NCI-H128 (cell line): ENCODE results near the gene SLC52A1.
"Not testable (repeated sequence)": the region's sequence is repeated elsewhere in the genome, so short reads cannot be mapped to it uniquely, and the experiment has no call there.

ENCODE experiments used
- DNase-seq: peaks from one replicate; lab custom pipeline; 2025; ENCODE audit not compliant: unreplicated experiment; lab: John Stamatoyannopoulos, UW

SLC52A1 gene

DNA sequence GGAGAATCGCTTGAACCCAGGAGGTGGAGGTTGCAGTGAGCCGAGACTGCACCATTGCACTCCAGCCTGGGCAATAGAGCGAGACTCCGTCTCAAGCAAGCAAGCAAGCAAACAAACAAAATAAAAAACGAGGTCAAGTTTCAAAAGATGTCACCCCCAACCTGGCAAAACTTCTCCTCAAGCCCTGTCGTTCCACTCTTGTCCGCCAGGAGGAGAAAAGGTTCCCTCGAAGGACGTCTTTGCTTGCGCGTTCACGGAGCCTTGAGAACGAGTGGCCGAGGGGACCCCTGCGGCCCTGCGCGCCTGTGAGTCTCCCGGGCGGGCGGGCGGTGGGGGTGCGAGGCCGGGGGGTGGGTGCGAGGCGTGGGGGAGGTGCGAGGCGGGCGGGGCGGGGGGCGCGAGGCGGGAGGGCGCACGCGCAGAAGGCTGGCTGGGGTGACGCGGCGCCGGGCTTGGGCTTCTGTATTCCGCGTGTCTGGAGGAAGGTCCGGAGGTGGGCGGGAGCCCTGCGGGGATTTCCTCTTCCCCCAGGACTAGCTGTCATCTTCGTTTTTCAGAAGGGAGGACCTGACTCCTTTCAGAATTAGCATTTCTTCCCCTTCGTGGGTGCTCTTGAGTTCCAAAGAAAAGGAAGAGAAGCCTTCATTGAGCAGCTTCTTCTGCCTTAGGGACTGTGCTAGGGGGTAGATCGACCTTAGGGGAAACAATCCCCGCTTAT is 3.7 kb downstream of the SLC52A1 start:
- peak; percentile 24 for DNase-seq

DNA sequence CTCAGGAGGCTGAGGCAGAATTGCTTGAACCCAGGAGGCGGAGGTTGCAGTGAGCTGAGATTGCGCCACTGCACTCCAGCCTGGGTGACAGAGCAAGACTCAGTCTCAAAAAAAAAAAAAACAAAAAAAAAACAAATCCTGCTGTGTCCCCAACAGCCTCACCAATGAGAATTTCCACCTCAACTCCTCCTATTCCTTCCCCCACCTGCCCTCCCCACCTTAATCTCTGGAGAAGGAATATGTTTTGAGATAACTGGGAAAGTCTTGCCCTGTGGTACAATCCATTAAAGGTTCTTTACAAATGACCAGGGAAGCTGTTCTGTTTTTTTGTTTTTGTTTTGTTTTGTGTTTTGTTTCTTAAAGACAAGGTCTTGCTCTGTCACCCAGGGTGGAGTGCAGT is 5.1 kb downstream of the SLC52A1 start:
- DNase-seq = not testable (repeated sequence)

DNA sequence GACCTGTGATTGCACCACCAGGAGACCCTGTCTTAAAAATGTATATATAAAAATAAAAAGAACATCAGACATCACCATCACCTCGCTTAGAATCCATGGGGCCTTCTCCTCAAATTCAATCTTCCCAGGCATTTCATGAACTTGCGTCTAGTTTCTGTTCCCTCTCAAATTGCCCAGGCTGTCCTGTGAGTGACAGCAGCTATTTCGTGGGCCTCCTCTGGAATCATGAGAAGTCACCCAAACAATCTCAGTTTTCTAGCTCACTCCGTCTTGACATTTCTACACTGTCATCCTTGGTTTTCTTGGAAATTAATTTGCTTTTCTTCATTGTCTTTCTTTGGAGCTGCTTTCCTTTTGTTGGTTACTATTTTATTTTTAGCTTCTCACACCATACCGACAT is 7.3 kb downstream of the SLC52A1 start:
- DNase-seq = no peak

DNA sequence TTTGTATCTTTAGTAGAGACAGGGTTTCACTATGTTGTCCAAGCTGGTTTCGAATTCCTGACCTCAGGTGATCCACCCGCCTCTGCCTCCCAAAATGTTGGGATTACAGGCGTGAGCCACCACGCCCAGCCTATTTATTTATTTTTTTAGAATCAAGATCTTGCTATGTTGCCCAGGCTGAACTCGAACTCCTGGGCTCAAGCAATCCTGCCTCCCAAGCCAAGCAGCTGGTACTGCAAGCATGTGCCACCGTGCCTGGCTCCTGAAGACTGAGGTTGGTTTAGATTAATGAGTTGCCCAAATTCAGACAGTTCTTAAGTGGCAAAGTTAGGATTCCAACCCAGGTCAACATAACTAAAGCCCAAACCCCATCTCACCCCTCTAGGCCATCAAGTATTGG is 7.9 kb downstream of the SLC52A1 start:
- no peak for DNase-seq

DNA sequence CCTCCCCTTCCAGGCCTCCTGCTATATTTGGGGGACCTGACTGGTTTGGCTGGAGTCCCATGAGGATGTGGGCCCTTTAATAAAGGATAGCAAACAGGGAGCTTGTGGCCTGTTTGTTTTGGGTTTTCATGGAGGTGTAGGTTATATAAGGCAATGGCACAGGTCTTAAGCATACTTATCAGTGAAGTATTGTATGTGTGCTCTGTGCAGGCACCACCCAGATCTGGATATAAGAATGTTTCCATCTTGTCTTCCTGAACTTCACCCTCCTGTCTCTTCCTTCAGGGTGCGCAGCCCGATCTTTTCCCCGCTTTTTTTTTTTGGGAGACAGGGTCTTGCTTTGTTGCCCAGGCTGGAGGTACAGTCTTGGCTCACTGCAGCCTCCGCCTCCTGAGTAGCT is 10.6 kb downstream of the SLC52A1 start:
- no peak for DNase-seq

DNA sequence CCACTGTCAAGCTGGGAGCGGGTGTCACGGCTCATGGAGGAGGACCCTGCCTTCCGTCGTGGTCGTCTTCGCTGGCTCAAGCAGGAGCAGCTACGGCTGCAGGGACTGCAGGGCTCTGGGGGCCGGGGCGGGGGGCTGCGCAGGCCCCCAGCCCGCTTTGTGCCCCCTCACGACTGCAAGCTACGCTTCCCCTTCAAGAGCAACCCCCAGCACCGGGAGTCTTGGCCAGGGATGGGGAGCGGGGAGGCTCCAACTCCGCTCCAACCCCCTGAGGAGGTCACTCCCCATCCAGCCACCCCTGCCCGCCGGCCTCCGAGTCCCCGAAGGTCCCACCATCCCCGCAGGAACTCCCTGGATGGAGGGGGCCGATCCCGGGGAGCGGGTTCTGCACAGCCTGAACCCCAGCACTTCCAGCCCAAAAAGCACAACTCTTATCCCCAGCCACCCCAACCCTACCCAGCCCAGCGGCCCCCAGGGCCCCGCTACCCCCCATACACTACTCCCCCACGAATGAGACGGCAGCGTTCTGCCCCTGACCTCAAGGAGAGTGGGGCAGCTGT is 11.6 kb downstream of the SLC52A1 start:
- DNase-seq = no peak

DNA sequence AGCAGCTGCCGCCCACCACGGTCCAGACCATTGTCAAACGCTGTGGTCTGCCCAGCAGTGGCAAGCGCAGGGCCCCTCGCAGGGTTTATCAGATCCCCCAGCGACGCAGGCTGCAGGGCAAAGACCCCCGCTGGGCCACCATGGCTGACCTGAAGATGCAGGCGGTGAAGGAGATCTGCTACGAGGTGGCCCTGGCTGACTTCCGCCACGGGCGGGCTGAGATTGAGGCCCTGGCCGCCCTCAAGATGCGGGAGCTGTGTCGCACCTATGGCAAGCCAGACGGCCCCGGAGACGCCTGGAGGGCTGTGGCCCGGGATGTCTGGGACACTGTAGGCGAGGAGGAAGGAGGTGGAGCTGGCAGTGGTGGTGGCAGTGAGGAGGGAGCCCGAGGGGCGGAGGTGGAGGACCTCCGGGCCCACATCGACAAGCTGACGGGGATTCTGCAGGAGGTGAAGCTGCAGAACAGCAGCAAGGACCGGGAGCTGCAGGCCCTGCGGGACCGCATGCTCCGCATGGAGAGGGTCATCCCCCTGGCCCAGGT is 13.0 kb downstream of the SLC52A1 start:
- no peak for DNase-seq

DNA sequence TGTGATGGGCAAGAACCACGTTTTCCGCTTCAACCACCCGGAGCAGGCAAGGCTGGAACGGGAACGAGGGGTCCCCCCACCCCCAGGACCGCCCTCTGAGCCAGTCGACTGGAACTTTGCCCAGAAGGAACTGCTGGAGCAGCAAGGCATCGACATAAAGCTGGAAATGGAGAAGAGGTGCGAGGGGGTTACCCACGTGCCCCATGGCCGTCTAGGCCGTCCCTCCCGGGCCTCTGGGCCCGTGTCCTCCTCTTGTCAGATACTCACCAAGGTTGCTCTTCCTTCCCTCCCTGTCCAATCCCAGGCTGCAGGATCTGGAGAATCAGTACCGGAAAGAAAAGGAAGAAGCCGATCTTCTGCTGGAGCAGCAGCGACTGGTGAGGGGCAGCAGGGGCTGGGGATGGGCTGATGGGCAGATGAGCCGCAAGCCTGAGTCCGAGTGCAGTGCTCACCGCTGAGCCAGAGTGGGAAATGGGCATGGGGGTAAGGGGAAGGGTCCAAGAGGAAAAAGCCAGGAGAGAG is 14.7 kb downstream of the SLC52A1 start:
- no peak for DNase-seq

DNA sequence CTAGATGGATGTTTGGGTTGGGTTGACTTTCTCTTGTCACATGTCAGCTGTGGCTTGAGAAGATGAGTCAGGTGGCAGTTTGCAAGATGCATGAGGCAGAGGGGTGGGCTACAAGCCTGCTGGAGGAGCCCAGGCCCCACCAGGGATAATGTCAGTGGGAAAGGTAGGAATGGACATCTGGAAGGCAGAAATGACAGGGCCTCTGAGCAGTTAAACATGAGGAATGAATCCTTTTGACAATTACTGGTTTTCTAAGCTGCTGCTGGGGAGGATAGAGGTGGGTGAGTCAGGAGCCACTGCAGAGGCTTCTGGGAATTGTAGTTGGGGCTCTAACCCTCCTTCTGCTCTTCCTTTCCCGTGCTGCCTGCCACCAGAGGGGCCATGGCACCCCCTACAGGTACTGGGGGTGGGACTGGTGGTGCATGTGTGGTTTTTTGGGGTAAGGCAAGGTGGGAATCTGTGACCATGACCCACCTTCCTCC is 15.7 kb downstream of the SLC52A1 start:
- DNase-seq = no peak

DNA sequence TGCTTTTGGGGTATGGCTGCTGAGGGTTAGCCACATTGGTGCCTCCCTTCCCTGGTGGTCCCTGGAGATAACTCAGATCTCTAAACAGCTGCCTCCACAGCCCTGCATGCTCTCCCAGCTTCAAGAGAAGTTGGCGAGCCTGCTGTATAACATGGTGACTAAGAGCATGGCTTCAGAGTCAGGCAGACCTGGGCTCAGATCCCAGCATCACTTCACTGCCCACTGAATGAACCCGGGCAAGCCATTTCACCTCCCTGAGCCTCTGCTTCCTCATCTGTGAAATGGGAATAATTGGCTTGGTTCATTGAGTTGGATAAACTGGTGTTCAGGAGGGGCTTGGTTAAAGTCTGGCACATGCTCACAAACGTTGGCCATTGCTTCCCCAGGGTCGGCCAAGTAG is 20.9 kb downstream of the SLC52A1 start:
- DNase-seq = no peak

DNA sequence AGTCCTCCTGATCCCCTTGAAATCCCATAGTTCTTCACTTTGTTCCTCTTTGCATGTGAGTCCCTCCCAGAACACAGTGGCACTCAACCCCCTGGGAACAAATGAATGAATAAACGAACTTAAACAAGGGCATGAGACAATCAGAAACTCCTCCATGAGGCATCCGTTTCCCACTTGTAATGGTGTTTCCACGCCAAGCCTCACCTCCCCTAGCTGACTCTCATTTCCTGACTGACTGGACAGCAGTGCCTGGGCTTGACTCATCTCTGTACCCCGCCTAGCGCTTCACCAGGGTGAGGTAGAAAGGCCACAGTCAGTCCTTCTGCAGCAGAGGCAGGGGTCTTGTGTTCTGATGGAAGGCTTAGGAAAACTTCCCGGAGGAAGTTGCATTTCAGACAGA is 23.3 kb downstream of the SLC52A1 start:
- no peak for DNase-seq

DNA sequence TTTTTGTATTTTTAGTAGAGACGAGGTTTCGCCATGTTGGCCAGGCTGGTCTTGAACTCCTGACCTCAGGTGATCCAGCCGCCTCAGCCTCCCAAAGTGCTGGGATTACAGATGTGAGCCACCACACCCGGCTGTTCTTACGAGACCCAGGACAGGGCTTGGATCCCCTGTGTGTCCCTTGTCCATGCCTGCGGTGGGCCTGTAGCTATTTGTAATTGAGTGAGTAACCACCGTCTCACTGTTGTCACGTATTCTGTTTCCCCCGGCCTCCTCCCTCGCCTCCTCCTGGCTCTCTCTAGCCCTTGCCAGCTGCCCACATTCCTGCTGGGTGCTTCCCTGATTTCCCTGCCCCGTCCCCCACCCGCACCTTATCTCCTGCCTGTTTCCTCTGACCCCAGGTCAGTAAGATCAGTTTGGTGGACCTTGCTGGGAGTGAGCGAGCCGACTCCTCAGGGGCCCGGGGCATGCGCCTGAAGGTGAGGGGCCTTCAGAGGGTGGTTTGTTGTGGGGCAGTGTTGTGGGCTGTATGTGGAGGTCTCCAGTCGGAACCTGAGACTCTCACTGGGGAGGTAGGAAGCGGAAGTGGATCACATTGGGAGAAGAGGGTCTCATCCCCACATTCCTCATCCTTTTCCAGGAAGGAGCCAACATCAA is 31.9 kb downstream of the SLC52A1 start:
- DNase-seq = no peak

DNA sequence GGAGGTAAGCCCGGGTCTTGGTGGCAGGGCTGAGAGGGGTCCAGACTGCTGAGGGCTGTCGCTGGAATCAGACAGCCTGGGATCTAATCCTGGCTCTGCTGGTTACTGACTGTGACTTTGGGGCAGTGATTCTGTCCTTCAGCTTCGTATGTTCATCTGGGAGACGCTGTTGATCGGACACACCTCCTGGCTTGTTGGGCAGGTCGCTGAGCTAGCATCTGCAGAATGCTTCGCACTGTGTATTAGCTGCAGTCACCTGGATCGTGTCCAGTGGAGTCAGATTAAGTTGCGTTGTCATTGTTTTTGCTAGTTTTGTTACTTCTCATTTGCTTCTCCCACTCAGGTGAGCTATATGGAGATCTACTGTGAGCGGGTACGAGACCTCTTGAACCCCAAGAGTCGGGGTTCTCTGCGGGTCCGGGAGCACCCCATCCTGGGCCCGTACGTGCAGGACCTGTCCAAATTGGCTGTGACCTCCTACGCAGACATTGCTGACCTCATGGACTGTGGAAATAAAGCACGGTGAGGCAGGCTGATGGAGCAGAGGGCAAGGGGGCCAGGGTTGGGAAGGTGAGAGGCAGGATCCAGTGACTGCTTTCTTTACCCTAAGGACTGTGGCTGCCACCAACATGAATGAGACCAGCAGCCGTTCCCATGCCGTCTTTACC is 33.0 kb downstream of the SLC52A1 start:
- DNase-seq = no peak

DNA sequence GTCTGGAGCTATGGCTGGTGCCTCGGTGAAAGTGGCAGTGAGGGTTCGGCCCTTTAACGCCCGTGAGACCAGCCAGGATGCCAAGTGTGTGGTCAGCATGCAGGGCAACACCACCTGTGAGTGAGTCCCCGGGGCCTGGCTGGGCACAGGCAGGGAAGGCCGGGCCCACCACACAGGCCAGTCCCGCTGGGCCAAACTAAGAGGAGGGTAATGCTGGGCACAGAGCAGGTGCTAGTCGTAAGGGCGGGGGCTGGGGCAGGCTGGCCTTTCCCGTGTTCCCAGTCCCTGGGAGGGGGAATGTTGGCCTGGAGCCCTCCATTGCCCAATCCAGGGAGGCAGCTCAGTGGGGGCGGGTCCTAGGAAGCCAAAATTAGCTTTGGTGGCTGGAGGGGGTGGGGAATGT is 35.0 kb downstream of the SLC52A1 start:
- no peak for DNase-seq

DNA sequence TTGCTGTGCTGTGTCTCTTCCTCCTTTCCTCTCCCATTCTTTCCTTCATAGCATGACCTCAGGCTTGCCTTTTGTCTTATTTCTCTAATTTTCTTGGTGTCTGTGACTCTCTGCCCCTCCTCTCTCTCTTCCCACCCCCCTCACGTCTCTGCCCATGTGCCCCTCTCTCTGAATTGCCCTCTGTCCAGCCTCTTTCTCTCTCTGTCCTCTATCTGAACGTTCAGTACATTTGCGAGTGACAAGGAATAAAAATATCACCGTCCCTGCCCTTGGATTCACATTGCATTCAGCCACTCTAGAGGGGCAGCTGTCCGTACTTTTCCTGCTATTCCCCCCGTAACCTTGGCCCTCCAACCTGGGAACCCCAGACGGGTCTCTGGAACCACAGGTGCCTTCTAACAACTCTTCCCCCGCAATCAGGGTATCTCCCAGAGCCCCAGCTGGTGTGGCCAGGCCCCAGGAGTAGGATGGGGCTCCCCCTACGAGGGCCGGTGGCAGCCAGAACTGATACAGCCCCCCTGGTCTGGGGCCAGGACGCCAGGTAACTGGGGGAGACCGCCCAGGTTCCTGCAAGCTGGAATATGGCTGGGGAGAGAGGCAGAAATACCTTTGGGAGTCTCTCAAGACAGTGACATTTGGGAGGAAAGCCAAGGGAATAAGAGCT is 35.7 kb downstream of the SLC52A1 start:
- DNase-seq = no peak

DNA sequence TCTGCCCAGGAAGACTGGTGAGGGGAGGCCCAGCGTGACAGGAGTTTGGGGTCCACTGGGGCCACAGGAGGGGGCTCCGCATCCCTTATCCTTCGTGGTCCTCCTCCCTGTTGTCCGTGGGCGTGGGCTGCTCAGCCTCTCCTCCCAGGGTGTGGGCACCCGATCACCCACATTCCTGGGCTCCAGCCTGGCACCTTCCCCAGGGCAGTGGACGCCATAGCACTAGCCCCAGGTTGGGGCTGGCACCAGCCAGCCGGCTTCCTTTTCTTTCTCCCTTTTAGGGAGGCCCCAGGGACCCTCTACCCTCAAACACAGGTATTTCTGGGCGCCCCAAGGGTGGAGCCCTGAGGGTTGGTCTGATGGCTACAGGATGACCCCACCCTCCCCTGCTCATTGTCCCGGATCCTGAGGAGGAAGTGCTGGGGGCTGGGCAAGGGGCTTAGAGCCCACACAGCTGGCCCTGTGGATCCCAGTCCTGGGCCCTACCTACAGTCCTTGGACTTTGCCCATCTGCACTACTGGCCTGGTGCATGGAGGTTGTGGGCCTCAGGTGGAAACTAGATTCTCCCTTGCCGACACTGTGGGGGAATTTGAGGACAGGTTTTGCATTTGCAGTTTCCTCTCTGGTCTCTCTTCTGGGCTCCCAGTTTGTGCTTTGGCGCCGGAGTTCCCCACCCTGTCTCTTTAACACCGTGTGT is 36.3 kb downstream of the SLC52A1 start:
- DNase-seq = no peak

DNA sequence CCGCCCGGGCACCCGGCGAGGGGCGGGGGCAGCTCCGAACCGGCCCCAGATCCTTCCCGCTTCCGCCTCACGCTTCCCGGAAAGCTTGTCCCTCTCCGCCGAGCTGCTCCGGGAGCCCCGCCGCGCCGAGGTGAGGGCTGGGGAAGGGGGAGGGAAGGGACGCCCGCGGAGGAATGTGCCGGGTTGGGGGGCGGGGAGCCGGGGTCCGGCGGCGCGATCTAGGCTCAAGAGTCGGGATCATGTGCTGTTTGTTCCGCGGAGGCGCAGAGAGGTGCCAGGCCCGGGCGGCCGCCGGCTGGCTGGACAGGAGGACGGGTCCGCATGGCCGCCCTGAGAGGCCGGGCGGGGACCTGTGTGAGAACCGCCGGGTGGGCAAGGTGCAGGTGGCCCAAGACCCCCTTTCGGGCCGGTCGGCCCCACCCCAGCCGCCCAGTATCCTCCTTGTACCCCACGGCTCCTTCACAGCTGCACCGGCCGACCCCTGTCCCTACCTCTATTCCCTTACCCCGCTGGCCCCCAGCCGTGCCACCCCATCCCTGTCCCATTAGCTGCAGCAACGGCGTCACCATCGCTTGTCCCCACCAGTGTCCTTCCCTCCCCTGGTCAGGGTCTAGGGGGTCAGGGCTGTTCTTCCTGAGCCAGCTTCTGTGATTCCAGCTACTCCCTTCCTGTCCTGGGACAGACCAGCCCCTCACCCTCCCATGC is 37.0 kb downstream of the SLC52A1 start:
- DNase-seq = no peak

DNA sequence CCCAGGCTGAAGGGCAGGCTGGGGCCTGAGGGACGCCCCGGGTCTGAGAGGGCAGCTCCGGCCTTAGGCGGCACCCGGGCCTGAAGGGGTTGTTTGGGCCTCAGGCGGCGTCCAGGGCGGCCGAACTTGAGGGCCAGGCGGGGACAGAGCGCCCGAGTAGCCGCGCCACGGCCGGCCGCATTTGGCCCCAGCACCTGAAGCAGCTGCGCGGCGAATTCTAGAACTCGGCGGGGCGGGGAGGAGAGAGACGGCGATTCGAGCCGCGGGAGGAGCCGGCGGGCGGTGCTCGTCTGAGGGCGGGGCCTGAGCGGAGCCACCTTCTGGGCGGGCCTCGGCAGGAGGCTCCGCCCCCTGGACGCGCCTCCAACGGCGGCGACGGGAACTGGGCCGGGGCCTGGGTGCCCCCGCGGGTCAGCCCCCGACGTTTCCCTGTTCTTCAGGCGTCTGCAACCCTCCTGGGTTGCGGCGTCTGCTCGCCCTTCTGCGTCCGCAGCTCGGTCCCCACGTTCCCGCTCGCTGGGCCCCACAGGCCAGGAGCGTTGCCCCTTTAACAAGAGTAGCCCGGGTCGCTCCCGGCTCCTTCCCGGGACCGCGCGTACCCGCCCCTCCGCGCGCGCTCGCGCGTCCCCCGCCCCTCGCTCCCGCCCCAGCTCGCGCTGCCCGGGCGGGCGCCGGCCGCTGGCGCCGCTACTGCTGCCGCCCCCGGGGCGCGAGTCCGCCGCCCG is 37.8 kb downstream of the SLC52A1 start, which contains the start of the genes INCA1 and KIF1C:
INCA1 (minus strand) TSS at position 221 of the 725 bp plus-strand sequence. CDS start 3,085 bp downstream, outside the sequence.
KIF1C (plus strand) TSS at position 649 of the 725 bp plus-strand sequence. CDS start 2,297 bp downstream, outside the sequence.
- DNase-seq = peak; percentile 58
